B cell (primary cell): ENCODE results near the gene ARHGAP12. TPM values are rescaled to one million over a fixed set of nuclear protein-coding genes. Genes with fewer than 3 reads are reported as not detected.
A peak's percentile ranks its signal among the peaks of the same experiment; 100 is the strongest.

ENCODE experiments used
- ATAC-seq: fragments of 200-7000 bp; cut with Tn5 transposase; one replicate; pipeline ENCODE4 v1.10.0; 2021; ENCODE audit warnings: low read depth, mild to moderate bottlenecking, moderate number of reproducible peaks, moderate library complexity
- CTCF ChIA-PET: fragments of 350-600 bp; sonication (Branson Sonifier 250); formaldehyde crosslinking; loops from one replicate; lab custom pipeline; 2021; ENCODE audit warnings: antibody characterized with exemption, inconsistent platforms; lab: Charles Lee
- POLR2A ChIA-PET: fragments of 350-600 bp; sonication (Branson Sonifier 250); formaldehyde crosslinking; loops from one replicate; lab custom pipeline; 2021; ENCODE audit warnings: antibody characterized with exemption; lab: Charles Lee
- DNase-seq: peaks from one replicate; pipeline ENCODE4 v3.0.0; 2013
- H2AFZ ChIP-seq: 2 replicates; pipeline ENCODE4 v1.6.1; 2012; ENCODE audit warnings: mild to moderate bottlenecking, low read depth, low read length; ENCODE audit not compliant: insufficient read depth, poor library complexity, severe bottlenecking
- H3K27ac ChIP-seq, 2 donors: 1 replicate in 1 of 2; 2 replicates in 1 of 2; pipeline ENCODE4 v1.5.1; 2012 to 2013; ENCODE audit warnings: low read length in 2 of 2, mild to moderate bottlenecking in 2 of 2, moderate library complexity in 1 of 2
- H3K27me3 ChIP-seq, 4 experiments: fragments of 200-600 bp in 1 of 4; sonication (generic) in 1 of 4; replicated peaks in 1 of 4; 1 replicate in 2 of 4; 2 replicates in 2 of 4; pipeline versions ENCODE4 v1.6.1 to v1.7.0; 2013 to 2016; ENCODE audit warnings: low read length in 3 of 4, mild to moderate bottlenecking in 2 of 4, mixed read lengths in 1 of 4, moderate library complexity in 1 of 4; ENCODE audit not compliant: insufficient read depth in 4 of 4, control insufficient read depth in 3 of 4; ENCODE audit errors: control extremely low read depth in 1 of 4
- H3K36me3 ChIP-seq, 2 experiments: replicated peaks in 1 of 2; 1 replicate in 1 of 2; 2 replicates in 1 of 2; pipeline versions ENCODE4 v1.6.1 to v1.7.1; 2013; ENCODE audit warnings: low read length in 1 of 2; ENCODE audit not compliant: insufficient read depth in 2 of 2, control insufficient read depth in 1 of 2; ENCODE audit errors: control extremely low read depth in 1 of 2, extremely low read depth in 1 of 2
- H3K4me1 ChIP-seq, 2 donors: fragments of 200-600 bp in 1 of 2; sonication (generic) in 1 of 2; 1 replicate in 1 of 2; 2 replicates in 1 of 2; pipeline versions ENCODE4 v1.5.1 to v1.6.1; 2013 to 2017; ENCODE audit warnings: low read length in 2 of 2; ENCODE audit not compliant: control insufficient read depth in 2 of 2, insufficient read depth in 2 of 2
- H3K4me2 ChIP-seq: replicated peaks from 2 replicates; pipeline ENCODE3; 2012; ENCODE audit warnings: mild to moderate bottlenecking, low read depth, low read length; ENCODE audit not compliant: poor library complexity, severe bottlenecking
- H3K4me3 ChIP-seq, 5 experiments: fragments of 200-600 bp in 1 of 5; sonication (generic) in 1 of 5; 1 replicate in 3 of 5; 2 replicates in 2 of 5; pipeline versions ENCODE4 v1.5.1 to v1.7.0; 2011 to 2016; ENCODE audit warnings: low read length in 4 of 5, mild to moderate bottlenecking in 4 of 5, low read depth in 2 of 5, control low read depth in 1 of 5, moderate library complexity in 1 of 5; ENCODE audit not compliant: insufficient read depth in 1 of 5; ENCODE audit errors: control extremely low read depth in 1 of 5, extremely low read depth in 1 of 5
- H3K79me2 ChIP-seq: fragments of 200-600 bp; sonication (generic); one replicate; pipeline ENCODE4 v1.6.0; 2016; ENCODE audit warnings: low read length; ENCODE audit not compliant: control insufficient read depth, insufficient read depth
- H3K9ac ChIP-seq: fragments of 200-600 bp; sonication (generic); 2 replicates; pipeline ENCODE4 v1.6.1; 2017; ENCODE audit warnings: mild to moderate bottlenecking, low read length, moderate library complexity
- H3K9me3 ChIP-seq, 3 donors: one replicate each; pipeline versions ENCODE4 v1.6.1 to v1.7.1; 2013; ENCODE audit warnings: low read length in 2 of 3; ENCODE audit not compliant: control insufficient read depth in 2 of 3, insufficient read depth in 1 of 3; ENCODE audit errors: control extremely low read depth in 1 of 3
- H4K20me1 ChIP-seq: 2 replicates; pipeline ENCODE4 v1.6.0; 2012; ENCODE audit warnings: mild to moderate bottlenecking, low read length; ENCODE audit not compliant: insufficient read depth, control insufficient read depth, poor library complexity, severe bottlenecking
- H3K27ac Mint-ChIP-seq: one replicate; pipeline ENCODE4 v1.8.0; 2021; ENCODE audit warnings: mixed read lengths
- H3K27me3 Mint-ChIP-seq: one replicate; pipeline ENCODE4 v1.8.0; 2021; ENCODE audit warnings: mixed read lengths
- H3K4me1 Mint-ChIP-seq: one replicate; pipeline ENCODE4 v1.8.0; 2021; ENCODE audit warnings: mixed read lengths
- H3K4me3 Mint-ChIP-seq: one replicate; pipeline ENCODE4 v1.8.0; 2021; ENCODE audit warnings: mixed read lengths
- H3K9me3 Mint-ChIP-seq: one replicate; pipeline ENCODE4 v1.8.0; 2022; ENCODE audit warnings: mixed read lengths; ENCODE audit not compliant: insufficient read depth
- CTCF ChIP-seq: fragments of 200-600 bp; IDR thresholded peaks from one replicate; pipeline ENCODE4 v1.8.0; 2022; ENCODE audit warnings: antibody characterized with exemption, mild to moderate bottlenecking
- EZH2 ChIP-seq: IDR thresholded peaks from 2 replicates; pipeline ENCODE4 v1.6.1; 2012; ENCODE audit warnings: borderline replicate concordance, low read depth, mild to moderate bottlenecking, moderate library complexity, low read length; ENCODE audit not compliant: insufficient read depth, poor library complexity, severe bottlenecking
- WGBS: methylation state at CpG from one replicate; pipeline ENCODE4 v1.1.5; 2013; ENCODE audit warnings: missing lambda C conversion rate; ENCODE audit not compliant: insufficient coverage; 5-methylcytosine and 5-hydroxymethylcytosine counted together
- intact Hi-C: fragments of 100-400 bp; cut with micrococcal nuclease; formaldehyde crosslinking; loops from one replicate; pipeline ENCODE4 v1.10.0; 2022
- polyA plus RNA-seq: library from polyadenylated mRNA; depleted of rRNA; stranded (reverse); fragments of >200 nt; gene quantifications from 2 replicates; pipeline ENCODE4 v1.2.3, GENCODE V29; 2012
- total RNA-seq, 2 donors: library from RNA; stranded (reverse); fragments of 120-200 nt in 1 of 2; gene quantifications; 1 replicate in 1 of 2; 2 replicates in 1 of 2; pipeline versions ENCODE4 v1.2.3 to v1.2.4, GENCODE V29; 2013 to 2022

The ARHGAP12 gene
- total and polyA plus RNA-seq, 2 donors (not counting 1 experiment from before 2014, with no cell fraction given): 12.3 to 45.3 TPM

DNA sequence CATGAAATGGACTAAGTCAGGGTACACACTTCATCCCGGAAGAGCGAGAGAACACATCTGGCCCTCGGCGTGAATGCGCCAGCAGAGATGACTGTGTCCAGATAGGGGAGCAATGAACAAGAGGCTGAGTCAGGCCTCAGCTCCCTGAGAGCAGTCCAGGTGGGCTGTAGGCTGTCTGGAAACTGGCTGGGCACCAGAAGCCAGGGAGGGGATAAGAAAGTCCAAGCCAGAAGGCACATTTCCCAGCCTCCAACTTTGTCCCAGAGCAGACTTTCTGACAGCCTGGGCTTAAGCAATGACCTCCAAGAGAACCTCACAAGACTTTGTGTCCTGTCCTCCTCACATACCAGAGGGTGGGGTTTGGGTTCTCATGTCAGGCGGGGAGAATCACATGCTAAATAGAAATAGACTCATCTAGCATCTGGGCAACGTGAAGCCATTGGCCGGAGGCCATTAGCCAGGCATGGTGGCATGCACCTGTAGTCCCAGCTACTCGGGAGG, 157.2 kb downstream of the ARHGAP12 start:
- Histone ChIP-seq H3K4me3 (no peak overlapping the region), H2AFZ (no peak overlapping the region), H3K4me1 (no peaks in the 10 kb centered on the region), H3K79me2 (no peaks in the 10 kb centered on the region), H3K9ac (no peak overlapping the region), H3K36me3 (no peaks in the 10 kb centered on the region), H3K4me2 (no peak overlapping the region), H3K9me3 (peaks cover 0 to 4% (median 0%) of the 10 kb centered on the region in 3 donors), H4K20me1 (no peaks in the 10 kb centered on the region), H3K27ac (no peak overlapping the region), H3K27me3 (peaks cover 0 to 2% (median 0%) of the 10 kb centered on the region in 4 experiments)
- intact Hi-C loops: loop anchor here (10.0 kb wide), 1 partner anchor 247 kb away; no protein-coding TSS in a partner anchor
- TF ChIP-seq CTCF (no peak), EZH2 (no peak)
- H3K4me3 Mint-ChIP-seq: no peak overlapping the region
- H3K27me3 Mint-ChIP-seq: no peaks in the 10 kb centered on the region
- no peaks in the 10 kb centered on the region for H3K4me1 Mint-ChIP-seq
- no peak overlapping the region for H3K27ac Mint-ChIP-seq
- no peaks in the 10 kb centered on the region for H3K9me3 Mint-ChIP-seq
- DNase-seq: no peak
- POLR2A ChIA-PET: no interaction called here
- no peak for ATAC-seq
- CTCF ChIA-PET: interaction anchor here (1.3 to 7.4 kb wide), 4 partner anchors 10 to 1084 kb away, joined by 3 to 90 read pairs (median 12); no protein-coding TSS in a partner anchor
- 96% methylated on average over 9 of the region's 9 CpGs for whole genome bisulfite sequencing

- Histone ChIP-seq H3K4me1 (no peaks in the 10 kb centered on the region), H3K79me2 (no peaks in the 10 kb centered on the region), H2AFZ (peak overlapping the region; percentile 8), H3K27me3 (no peaks in the 10 kb centered on the region), H3K36me3 (no peaks in the 10 kb centered on the region), H3K9ac (no peak overlapping the region), H3K9me3 (no peaks in the 10 kb centered on the region), H3K4me2 (no peak overlapping the region), H3K4me3 (no peak overlapping the region), H3K27ac (no peak overlapping the region), H4K20me1 (no peaks in the 10 kb centered on the region)
- Mint-ChIP-seq H3K27me3 (no peaks in the 10 kb centered on the region), H3K9me3 (no peaks in the 10 kb centered on the region), H3K4me1 (no peaks in the 10 kb centered on the region), H3K27ac (no peak overlapping the region), H3K4me3 (no peak overlapping the region)
- ATAC-seq (peak; percentile 94), DNase-seq (peak; percentile 61)
- CTCF ChIA-PET: interaction anchor here (0.5 to 7.4 kb wide), 24 partner anchors 9 to 1100 kb away, joined by 3 to 90 read pairs (median 4); partner anchors contain the start of gene ZNF438
- WGBS: no CpG with 5 or more reads among the region's 8 CpGs
- intact Hi-C loops: loop anchor here (1.0 to 10.0 kb wide), 4 partner anchors 38 to 1043 kb away; no protein-coding TSS in a partner anchor
- POLR2A ChIA-PET: no interaction called here
- no peak for TF ChIP-seq EZH2
- peak; percentile 95 for TF ChIP-seq CTCF
Observed at GRCh38 chr10:31770307-31770902, 158.2 kb downstream of the ARHGAP12 start.
